Urinary bladder (tissue), 4 donors: ENCODE measurements around the gene SIRPB1. TPM values are rescaled to one million over a fixed set of nuclear protein-coding genes. Genes with fewer than 3 reads are reported as not detected.
"Not testable (repeated sequence)": the region's sequence is repeated elsewhere in the genome, so short reads cannot be mapped to it uniquely, and the experiment has no call there.

Experiments used
- DNase-seq: peaks from one replicate; pipeline ENCODE4 v3.0.0-alpha.2; 2015; ENCODE audit errors: extremely low spot score
- H3K27ac ChIP-seq: one replicate; pipeline ENCODE4 v1.5.1; 2013; ENCODE audit warnings: low read depth, mild to moderate bottlenecking, moderate library complexity
- H3K36me3 ChIP-seq: one replicate; pipeline ENCODE4 v1.6.1; 2013; ENCODE audit warnings: mild to moderate bottlenecking, moderate library complexity; ENCODE audit not compliant: insufficient read depth
- H3K4me1 ChIP-seq: one replicate; pipeline ENCODE4 v1.6.1; 2013; ENCODE audit warnings: mild to moderate bottlenecking, moderate library complexity; ENCODE audit not compliant: insufficient read depth
- H3K4me3 ChIP-seq: one replicate; pipeline ENCODE4 v1.5.1; 2013; ENCODE audit warnings: low read depth, low read length
- WGBS: extraction: QIAGEN DNeasy Blood & Tissue Kit; methylation state at CpG from one replicate; pipeline ENCODE4 v1.1.7; 2013; 5-methylcytosine and 5-hydroxymethylcytosine counted together
- polyA plus RNA-seq: library from polyadenylated mRNA; stranded (reverse); fragments of 200-250 nt; gene quantifications from one replicate; pipeline ENCODE4 v1.2.3, GENCODE V29; 2013
- total RNA-seq: library from RNA; depleted of rRNA; stranded (reverse); fragments of >200 nt; gene quantifications from one replicate; pipeline ENCODE4 v1.2.3, GENCODE V29; 2014
- donor health status: healthy with polysubstance abuse.
- donor health status: healthy.

The SIRPB1 gene
- total and polyA plus RNA-seq, 2 donors = 0.26 to 0.38 TPM

GRCh38 chr20:1652104-1652503 is 32.3 kb upstream of the SIRPB1 start:
- no peaks in the 10 kb centered on the region for H3K4me1 ChIP-seq
- no peak for DNase-seq
- WGBS = 60% methylated on average over 1 of the region's 1 CpG
- no peaks in the 10 kb centered on the region for H3K36me3 ChIP-seq
- H3K27ac ChIP-seq = no peak overlapping the region
- H3K4me3 ChIP-seq = no peak overlapping the region

DNA sequence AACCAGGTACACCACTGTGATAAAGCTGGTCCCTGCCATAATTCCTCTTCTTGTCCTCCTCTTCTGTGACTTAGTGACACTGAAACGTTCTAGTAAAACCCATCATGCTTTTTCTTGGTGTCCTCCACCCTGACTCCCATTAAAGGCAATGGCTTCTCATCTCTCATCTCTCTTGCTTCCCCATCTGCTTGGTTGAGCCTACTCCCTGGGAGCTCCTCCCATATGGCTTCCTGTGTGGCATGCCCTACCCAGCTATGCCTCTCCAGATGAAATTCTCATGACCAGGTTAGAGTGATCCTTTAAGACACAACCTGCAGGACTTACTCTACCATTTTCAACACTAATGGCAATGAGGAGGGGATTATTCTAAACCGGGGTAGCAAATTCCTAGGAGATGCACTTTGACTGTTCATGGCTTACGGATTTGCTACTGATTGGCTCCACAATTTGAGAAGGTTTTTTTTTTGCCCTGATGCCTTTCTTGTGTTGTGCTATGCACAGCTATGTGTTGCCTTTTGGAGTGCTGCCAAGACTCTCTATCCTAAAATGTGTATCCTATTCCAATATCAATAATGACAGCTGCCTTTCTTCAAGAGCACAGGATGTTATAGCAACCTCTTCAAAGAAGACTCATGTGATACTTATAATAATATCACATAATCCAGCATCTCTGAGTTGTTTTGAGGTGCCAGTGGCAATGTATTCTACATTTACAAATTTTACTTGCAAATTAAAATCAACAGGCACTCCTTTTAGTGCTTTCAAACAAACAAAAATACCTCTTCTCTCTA is 31.7 kb upstream of the SIRPB1 start:
- WGBS = 55% methylated on average over 3 of the region's 3 CpGs
- Histone ChIP-seq H3K4me1 (no peaks in the 10 kb centered on the region), H3K36me3 (no peaks in the 10 kb centered on the region), H3K4me3 (no peak overlapping the region), H3K27ac (no peak overlapping the region)
- DNase-seq = no peak

- H3K36me3 ChIP-seq = no peaks in the 10 kb centered on the region
- no peak overlapping the region for H3K27ac ChIP-seq
- no peak for DNase-seq
- 69% methylated on average over 5 of the region's 5 CpGs for WGBS
- no peaks in the 10 kb centered on the region for H3K4me1 ChIP-seq
- no peak overlapping the region for H3K4me3 ChIP-seq
Observed at GRCh38 chr20:1648101-1648500, 28.3 kb upstream of the SIRPB1 start.

DNA sequence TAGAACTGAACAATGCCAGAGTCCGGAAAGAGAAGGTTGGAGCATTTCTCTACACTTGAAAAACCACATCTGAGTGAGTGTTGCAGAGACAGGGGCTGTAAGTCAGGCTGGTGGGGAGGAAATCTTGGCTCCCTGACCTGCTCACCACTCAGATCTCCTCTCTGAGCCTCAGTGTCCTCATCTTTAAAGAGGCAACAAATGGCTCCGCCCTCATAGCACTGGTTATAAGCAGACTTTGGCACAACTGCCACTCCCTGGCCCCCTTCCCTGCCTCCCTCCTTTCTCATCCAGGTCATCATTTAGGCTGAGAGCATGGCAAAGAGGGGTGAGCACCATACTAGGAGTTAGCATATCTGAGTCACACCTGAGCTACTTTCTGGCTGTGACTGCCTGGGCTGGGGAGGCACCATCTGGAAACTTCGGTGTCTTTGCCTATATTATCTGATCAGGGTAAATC is 27.2 kb upstream of the SIRPB1 start:
- Histone ChIP-seq H3K4me3 (no peak overlapping the region), H3K27ac (no peak overlapping the region), H3K36me3 (no peaks in the 10 kb centered on the region), H3K4me1 (no peaks in the 10 kb centered on the region)
- DNase-seq = no peak
- 88% methylated on average over 3 of the region's 3 CpGs for WGBS

DNA sequence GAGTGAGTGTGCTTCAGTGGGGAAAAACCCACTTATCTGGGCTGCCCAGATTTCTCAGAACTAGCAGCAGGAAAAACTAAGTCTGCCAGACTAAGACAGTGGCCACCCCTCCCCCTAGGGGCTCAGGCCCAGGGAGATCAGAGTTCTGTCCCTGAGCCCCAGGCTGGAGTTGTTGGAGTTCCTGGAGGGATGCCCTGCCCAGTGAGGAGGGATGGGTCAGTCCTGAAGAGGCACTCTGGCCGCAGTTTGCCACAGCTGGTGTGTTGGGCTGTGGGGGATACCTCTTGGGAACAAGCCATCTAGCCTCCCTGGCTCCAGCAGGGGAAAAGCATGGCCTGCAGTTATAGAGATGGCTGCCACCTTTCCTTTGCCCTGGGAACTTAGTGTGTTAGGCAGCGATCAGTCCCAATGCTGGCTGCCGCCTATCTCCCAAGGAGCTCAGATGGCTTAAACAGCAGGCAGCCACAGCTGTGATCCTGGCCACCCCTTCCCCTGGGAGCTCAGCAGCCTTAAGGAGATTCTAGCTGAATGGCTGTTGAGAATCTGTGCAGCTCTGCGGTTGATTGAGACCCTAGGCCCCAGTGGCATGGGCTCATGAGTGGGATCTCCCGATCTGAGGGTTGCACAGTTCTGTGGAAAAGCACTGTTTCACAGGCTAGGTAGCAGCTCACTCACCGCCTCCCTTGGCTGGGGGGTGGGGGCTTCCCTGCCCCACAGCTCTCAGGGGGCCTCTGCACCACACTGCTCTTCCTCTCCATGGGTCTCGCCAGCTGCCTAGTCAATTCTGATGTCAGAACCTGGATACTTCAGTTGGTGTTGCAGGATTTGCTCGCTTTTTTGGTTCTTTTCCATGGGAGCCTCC is 24.5 kb upstream of the SIRPB1 start:
- no peaks in the 10 kb centered on the region for H3K4me1 ChIP-seq
- H3K27ac ChIP-seq = no peak overlapping the region
- no peak overlapping the region for H3K4me3 ChIP-seq
- no peaks in the 10 kb centered on the region for H3K36me3 ChIP-seq
- no peak for DNase-seq
- 86% methylated on average over 8 of the region's 8 CpGs for WGBS

DNA sequence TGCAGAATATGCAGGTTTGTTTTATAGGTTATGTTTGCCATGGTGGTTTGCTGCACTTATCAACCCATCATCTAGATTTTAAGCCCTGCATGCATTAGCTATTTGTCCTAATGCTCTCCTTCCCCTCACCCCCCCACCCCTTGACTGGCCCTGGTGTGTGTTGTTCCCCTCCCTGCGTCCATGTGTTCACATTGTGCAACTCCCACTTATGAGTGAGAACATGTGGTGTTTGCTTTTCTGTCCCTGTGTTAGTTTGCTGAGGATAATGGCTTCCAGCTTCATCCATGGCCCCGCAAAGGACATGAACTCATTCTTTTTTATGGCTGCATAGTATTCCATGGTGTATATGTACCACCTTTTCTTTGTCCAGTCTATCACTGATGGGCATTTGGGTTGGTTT is 18.8 kb upstream of the SIRPB1 start:
- not testable (repeated sequence) for H3K36me3 ChIP-seq, H3K4me1 ChIP-seq, DNase-seq, H3K4me3 ChIP-seq, H3K27ac ChIP-seq
- WGBS = 81% methylated on average over 2 of the region's 2 CpGs

GRCh38 chr20:1637755-1638154 is 17.9 kb upstream of the SIRPB1 start:
- Histone ChIP-seq H3K27ac (no peak overlapping the region), H3K4me1 (no peaks in the 10 kb centered on the region), H3K4me3 (no peak overlapping the region), H3K36me3 (no peaks in the 10 kb centered on the region)
- WGBS = 65% methylated on average over 2 of the region's 2 CpGs
- no peak for DNase-seq

DNA sequence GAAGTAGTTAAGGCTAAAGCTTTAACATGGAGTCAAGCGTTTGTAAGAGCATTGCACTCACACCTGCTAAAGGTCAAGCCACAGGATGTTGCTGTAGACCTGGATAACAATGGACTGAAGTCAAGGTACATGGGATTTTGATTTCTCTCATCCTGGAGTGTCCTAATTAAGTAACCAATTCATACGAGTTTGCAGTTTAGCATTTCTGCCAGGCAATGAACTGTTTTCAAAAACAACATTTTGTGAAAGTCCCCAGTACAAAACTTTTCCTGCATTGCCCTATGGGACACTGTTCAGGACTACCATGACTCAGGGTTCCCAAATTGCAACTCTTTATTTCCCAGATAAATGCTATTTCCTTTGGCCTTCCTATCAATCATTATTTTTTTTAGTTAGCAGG is 17.4 kb upstream of the SIRPB1 start:
- 63% methylated on average over 2 of the region's 2 CpGs for WGBS
- DNase-seq = no peak
- Histone ChIP-seq H3K27ac (no peak overlapping the region), H3K4me1 (no peaks in the 10 kb centered on the region), H3K36me3 (no peaks in the 10 kb centered on the region), H3K4me3 (no peak overlapping the region)

DNA sequence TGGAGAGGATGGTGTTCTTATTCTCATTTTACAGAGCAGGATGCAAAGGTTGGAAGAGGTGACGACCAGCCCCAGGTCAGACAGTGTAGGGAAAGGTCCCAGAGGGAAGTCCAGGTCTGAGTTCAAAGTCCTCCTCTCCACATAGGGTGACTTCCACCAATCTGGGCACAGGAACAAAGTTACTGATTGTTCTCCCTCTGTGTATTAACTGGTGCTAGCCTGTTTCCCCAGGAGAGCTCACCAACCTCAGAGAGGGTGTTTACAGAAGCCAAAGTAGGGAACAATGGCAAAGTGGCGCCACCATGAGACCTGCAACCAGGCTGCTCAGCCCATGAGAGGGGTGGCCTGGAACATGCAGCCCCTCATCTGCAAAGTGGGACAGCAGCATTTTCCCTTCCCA is 16.8 kb upstream of the SIRPB1 start:
- Histone ChIP-seq H3K4me1 (no peaks in the 10 kb centered on the region), H3K4me3 (no peak overlapping the region), H3K36me3 (no peaks in the 10 kb centered on the region), H3K27ac (no peak overlapping the region)
- no peak for DNase-seq
- 75% methylated on average over 2 of the region's 2 CpGs for WGBS

- no peaks in the 10 kb centered on the region for H3K36me3 ChIP-seq
- 82% methylated on average over 10 of the region's 10 CpGs for WGBS
- H3K4me3 ChIP-seq = no peak overlapping the region
- H3K27ac ChIP-seq = no peak overlapping the region
- no peaks in the 10 kb centered on the region for H3K4me1 ChIP-seq
- no peak for DNase-seq
Observed at GRCh38 chr20:1635291-1635979, 15.6 kb upstream of the SIRPB1 start.

DNA sequence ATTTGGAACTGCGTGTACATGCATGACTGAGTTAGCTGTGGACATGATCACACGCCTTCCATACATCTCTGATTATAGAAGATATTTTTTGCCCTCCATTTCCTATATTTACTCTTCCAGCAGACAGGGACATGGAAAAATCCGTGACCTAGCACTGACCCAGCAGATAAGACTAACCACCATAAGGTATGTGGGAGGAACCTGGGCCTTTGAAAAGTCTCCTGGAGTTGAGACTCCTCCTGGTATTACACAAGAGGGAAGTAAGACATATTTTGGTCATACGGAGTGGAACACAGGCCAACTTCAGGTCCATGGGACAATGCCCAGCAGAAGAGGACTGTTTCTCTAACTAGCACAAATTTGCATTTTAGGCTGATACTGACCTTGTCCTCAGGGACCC is 13.7 kb upstream of the SIRPB1 start:
- no peak overlapping the region for H3K4me3 ChIP-seq
- no peak for DNase-seq
- no peaks in the 10 kb centered on the region for H3K36me3 ChIP-seq
- H3K4me1 ChIP-seq = no peaks in the 10 kb centered on the region
- WGBS = 75% methylated on average over 4 of the region's 4 CpGs
- H3K27ac ChIP-seq = no peak overlapping the region

DNA sequence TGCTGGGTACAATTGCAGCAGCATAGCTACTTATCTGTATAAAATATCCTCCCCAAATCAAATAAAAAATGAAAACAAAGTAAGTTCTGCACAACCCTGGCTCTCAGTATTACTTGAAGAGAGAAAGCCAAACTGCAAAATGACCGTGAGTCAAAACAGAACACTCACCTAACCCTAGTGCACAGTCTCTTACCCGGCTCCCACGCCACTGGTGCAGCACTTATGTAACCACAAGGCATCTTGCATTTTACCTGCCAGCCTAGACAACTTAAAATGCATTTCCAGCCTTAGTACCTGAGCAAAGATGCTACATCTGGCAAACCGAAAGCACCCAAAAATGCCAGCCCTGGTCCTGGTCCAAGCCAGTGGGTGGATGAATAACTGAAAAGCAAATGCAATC is 12.4 kb upstream of the SIRPB1 start:
- no peak for DNase-seq
- no peak overlapping the region for H3K4me3 ChIP-seq
- H3K27ac ChIP-seq = no peak overlapping the region
- 79% methylated on average over 4 of the region's 4 CpGs for WGBS
- no peaks in the 10 kb centered on the region for H3K36me3 ChIP-seq
- no peaks in the 10 kb centered on the region for H3K4me1 ChIP-seq

- Histone ChIP-seq H3K27ac (no peak overlapping the region), H3K4me3 (no peak overlapping the region), H3K36me3 (no peaks in the 10 kb centered on the region), H3K4me1 (no peaks in the 10 kb centered on the region)
- 59% methylated on average over 9 of the region's 9 CpGs for WGBS
- no peak for DNase-seq
Observed at GRCh38 chr20:1631309-1632151, 11.7 kb upstream of the SIRPB1 start.
